GM21367 (cell line): ENCODE data around the gene UFM1.
"Not testable (repeated sequence)": the region's sequence is repeated elsewhere in the genome, so short reads cannot be mapped to it uniquely, and the experiment has no call there.

ENCODE experiments used
- ATAC-seq: cut with Tn5 transposase; IDR thresholded peaks from one replicate; pipeline ENCODE4 v1.9.1; 2021; ENCODE audit not compliant: unreplicated experiment

UFM1 gene

DNA sequence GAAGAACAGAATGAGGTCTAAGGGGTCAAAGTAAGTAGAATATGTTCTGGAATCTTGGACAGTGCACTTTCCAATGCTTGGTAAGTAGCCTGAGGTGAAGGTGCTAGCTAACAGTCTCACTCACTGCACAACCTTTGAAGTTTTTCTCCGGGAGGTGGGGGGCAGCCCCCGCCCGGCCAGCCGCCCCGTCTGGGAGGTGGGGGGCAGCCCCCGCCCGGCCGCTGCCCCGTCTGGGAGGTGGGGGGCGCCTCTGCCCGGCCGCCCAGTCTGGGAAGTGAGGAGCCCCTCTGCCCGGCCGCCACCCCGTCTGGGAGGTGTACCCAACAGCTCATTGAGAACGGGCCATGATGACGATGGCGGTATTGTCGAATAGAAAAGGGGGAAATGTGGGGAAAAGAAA, 14.1 kb downstream of the UFM1 start:
- ATAC-seq = not testable (repeated sequence)

- ATAC-seq = no peak
These were observed 16.0 kb downstream of the UFM1 start for GRCh38 chr13:38365661-38366060.

DNA sequence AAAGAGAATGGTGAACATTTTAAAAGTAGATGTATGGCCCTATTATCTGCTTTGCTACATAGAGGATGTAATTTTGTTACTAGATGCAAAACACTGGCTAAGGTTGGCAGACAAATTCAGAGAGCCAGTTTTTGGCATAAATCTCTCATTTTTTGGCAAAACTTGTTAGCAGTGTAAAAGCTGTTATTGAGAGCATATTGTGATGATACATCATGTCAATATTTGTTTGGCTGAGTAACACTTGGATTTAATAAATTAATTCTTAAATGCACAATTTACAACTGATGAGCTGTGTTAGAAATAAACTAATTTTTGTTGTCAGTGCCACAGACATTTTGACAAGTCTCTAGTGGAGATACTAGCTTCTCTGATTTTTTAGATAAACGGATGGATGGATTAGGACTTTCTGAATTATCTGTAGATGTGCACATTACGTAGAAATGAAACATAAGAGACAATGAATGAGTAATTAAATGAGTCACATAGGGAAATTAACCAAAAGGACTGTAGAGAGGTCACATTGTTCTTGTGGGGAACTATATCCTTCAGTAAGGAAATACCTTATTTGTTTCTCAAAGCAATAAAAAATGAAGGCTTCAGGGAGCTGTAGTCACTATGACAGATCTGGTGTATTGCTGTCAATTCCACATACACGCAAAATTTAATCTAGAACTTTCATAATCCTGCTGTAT, 17.4 kb downstream of the UFM1 start:
- ATAC-seq = no peak

GRCh38 chr13:38369058-38369457, 19.4 kb downstream of the UFM1 start:
- ATAC-seq = no peak

DNA sequence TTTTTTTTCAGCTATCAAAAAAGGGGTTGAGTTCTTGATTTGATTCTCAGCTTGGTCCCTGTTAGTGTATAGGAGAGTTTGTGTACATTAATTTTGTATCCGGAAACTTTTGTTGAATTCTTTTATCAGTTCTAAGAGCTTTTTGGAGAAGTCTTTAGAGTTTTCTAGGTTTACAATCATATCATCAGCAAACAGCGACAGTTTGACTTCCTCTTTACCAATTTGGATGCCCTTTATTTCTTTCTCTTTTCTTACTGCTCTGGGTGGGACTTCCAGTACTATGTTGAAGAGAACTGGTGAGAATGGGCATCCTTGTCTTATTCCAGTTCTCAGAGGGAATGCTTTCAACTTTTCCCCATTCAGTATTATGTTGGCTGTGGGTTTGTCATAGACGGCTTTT, 20.4 kb downstream of the UFM1 start:
- not testable (repeated sequence) for ATAC-seq

GRCh38 chr13:38372820-38373383, 23.3 kb downstream of the UFM1 start:
- no peak for ATAC-seq

GRCh38 chr13:38376546-38376945, 26.9 kb downstream of the UFM1 start:
- ATAC-seq = no peak

DNA sequence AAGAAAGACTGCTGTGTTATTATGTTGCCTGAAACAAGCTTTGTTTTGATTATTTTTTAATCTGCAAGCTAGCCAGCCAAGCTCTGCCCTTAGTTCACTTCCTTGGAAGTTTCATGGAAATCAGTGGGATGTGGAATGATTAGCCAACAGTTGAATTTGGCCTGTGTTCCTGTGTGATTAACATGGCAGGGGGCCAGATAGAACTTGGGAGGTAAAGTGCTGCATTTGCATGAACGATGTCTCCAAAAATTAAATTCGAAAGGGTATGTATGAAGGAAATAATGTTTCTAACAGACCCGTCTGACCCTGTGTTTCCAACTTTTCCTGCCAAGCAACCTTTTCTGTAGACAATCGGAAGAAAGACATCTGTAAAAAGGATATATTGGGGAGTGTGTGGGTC, 32.2 kb downstream of the UFM1 start:
- ATAC-seq = no peak

DNA sequence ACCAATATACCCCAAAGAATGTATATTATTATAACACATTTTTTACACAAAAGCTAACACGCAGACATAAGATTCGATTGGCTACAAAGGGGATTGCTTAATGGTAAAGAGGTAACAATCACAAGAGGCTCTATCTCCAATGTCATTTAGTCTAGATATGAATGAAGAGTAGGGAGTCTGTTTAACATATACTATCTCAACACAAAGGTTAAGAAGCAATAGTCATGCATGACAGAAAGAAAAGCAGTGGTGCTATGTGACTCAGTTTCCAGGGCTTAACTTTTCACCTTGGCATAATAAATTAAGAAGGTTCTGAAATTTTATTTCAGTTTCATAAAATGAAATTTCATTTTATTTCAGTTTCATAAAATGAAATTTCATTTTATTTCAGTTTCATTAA, 33.3 kb downstream of the UFM1 start:
- no peak for ATAC-seq

DNA sequence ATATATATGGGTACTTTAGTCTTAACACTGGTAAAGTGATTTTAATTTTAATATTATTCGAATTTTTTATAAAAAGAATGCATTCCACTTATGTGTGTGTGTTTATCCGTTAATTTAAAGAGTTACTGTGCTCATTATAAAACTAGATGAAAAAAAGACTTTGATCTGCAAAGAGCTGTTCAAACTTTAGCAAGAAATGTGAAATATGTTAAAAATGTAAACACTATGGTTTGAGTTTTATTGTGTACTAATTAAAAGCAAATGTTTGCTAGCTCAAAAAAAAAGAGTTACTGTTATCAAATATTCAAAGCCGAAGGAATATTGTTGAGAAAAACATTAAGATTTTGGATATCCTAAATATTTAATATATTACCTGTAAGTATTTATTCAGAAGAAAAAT, 34.5 kb downstream of the UFM1 start:
- no peak for ATAC-seq

DNA sequence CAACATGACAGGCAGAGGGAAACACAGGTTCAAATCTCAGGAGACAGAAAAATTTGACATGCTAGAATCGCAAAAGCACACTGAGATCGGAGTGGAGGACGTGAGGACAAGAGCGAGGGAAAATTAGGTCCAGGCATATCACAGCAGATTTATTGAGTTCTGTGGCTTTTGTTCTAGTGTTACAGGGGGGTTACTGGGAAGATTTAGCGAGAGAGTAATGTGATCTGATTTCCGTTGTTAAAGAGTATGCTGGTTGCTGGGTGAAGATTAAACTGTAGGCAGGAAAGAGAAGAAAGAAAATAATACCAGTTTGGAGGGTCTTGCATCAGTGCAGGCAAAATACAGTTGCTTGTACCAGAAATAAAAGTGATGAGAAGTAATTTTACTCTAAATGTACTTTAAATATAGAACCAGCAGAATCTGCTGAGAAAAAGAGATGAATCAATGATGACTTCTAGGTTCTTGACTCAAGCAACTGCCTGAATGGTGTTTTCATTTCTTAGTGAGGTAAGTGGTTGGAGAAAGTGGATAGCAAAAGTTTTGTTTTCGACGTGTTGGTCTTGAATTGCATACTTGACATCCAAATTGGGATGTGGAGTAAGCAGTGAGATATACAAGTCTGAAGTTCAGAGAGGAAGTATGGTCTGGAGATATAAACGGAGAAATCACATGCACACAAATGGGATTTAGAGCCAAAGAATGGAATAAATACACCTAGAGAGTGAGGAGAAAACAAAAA, 35.7 kb downstream of the UFM1 start:
- ATAC-seq = no peak

DNA sequence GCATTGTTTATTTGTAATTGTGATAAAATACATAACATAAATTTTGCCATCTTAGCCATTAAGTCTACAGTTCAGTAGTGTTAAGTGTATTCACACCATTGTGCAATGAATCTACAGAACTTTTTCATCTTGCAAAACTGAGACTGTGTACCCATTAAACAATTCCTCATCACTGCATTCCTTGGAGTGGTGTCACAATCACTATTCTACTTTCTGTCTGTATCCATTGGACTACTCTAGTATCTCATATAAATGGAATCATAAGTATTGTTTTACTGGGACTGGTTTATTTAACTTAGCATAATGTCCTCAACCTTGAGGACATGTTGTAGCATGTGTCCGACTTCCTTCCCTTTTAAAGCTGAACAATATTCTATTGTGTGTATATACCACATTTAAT, 36.8 kb downstream of the UFM1 start:
- ATAC-seq = no peak

DNA sequence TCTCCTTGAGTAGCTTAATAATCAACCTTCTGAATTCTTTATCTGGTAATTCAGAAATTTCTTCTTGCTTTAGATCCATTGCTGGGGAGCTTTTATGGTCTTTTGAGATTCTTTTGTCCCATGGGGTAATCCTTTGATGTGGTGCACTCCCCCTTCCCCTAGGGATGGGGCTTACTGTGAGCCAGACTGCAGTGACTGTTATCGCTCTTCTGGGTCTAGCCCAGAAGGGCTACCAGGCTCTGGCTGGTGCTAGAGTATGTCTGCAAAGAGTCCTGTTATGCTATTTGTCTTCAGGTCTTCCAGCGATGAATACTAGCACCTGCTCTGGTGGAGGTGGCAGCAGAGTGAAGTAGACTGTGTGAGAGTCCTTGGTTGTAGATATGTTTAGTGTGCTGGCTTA, 41.7 kb downstream of the UFM1 start:
- ATAC-seq = no peak

DNA sequence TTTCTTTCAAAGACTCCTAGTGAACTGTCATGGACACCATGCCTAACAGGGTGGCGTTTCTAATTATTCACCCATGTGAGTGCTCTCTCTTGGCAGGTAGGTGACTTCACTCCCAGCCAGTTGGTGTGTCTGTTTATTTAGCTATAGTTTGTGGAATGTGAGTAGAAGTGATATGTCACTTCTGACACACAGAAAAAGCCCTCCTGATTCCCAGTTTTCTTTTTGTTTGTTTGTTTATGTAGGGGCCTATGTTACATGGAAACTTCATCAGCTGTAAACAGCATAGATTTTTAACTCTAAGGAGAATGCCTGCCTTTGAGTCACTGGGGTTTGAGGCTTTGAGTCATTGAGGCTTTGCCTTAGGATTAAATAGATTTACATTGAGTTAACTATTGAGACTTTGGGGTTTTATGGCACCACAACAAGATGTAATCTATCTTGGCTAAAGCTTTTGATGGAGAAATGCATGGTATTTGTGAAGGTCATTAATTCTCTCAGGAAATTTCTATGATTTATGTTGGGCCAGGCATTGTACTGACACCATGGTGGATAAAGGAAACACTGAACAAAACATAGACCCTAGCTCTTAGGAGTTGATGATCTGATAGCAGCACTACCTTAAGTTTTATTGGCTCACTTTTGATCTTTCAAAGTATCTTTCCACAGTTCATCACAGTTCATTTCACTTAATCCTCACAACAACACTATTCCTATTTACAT, 45.3 kb downstream of the UFM1 start:
- no peak for ATAC-seq

GRCh38 chr13:38395497-38395788, 45.8 kb downstream of the UFM1 start:
- ATAC-seq = no peak

GRCh38 chr13:38398711-38399493, 49.3 kb downstream of the UFM1 start:
- no peak for ATAC-seq

DNA sequence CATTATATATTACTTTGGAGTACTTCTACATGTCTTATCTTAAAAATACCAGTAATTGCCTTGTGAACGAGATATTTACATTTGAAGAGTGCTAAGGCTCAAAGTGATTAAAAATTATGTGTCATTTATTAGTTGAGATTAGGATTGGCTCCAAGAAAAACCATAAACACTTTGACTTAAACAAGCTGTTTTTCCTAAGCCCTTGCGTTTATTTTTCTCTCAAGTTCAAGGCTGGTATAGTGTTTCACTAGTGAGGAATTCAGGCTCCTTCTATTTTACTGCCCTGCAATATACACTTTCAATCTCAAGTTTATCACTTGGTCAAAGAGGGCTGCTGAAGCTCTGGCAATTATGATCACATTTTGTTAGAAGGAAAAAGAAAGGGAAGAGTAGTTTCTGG, 49.9 kb downstream of the UFM1 start:
- ATAC-seq = no peak

DNA sequence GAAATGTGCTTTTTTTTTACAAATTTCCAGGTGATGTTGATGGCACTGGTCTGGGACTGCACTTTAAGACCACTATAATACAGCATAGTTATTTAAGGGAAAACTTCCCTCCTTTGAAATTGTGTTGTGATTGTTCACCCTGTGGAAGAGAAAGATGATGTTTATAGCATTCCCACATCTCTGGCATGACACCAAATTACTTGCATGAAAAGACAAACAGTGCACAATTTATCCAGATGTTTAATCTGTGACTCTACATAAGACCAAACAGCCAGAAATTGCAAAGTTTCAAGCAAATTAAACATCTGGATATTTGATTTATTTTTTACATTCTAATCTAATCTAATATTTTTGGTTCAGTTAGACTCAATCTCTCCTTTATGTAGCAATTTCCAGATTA, 51.6 kb downstream of the UFM1 start:
- ATAC-seq = no peak

DNA sequence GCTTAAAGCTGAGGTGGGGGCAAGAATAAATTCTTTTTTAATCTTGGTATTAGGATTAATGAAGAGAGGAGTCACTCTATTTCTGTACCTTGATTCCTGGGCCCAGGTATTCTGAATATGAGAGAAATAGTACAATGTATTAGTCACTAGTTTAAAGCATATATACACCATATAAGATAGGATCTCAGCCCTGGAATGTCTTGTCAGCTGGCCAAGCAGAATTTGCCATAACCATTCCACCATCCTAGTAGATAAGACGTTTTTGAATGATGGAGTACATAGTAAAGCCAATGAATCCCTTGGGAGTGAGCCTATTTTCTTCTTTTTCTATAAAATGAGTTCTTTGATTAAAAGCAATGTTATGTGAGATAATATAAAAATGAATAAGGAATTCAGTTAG, 55.6 kb downstream of the UFM1 start:
- no peak for ATAC-seq

- no peak for ATAC-seq
These were observed 60.1 kb downstream of the UFM1 start for GRCh38 chr13:38409771-38410170.

DNA sequence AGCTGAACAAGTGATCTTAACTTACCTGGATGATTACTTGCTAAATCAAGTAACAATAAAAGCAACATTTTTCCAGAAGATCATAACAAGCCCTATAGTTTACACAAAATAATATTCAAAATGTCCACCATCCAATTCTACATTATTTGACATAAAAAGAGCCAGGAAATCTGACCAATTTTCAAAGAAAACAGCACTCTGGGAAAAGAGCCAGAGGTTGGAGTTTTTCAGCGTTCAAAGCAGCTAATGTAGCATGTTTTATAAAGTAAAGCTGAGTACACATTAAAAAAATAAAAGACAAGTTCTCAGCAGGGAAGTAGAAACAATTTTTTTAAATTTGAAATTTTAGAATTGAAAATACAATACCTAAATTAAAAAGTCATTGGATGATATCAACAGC, 62.6 kb downstream of the UFM1 start:
- no peak for ATAC-seq
